WTC11 (cell line): ENCODE data around the gene CLASP1. TPM values are rescaled to one million over a fixed set of nuclear protein-coding genes. Genes with fewer than 3 reads are reported as not detected.
"Not testable (repeated sequence)": the region's sequence is repeated elsewhere in the genome, so short reads cannot be mapped to it uniquely, and the experiment has no call there.

Experiments
- ATAC-seq: fragments of 200-7000 bp; cut with Tn5 transposase; 2 replicates; pipeline ENCODE4 v1.10.0; 2021; ENCODE audit warnings: mild to moderate bottlenecking, moderate library complexity
- CTCF ChIA-PET: fragments of 300-600 bp; sonication (Branson Sonifier 250); formaldehyde crosslinking; loops from one replicate; lab custom pipeline; 2021; ENCODE audit warnings: antibody characterized with exemption; lab: Charles Lee
- POLR2A ChIA-PET: fragments of 350-600 bp; sonication (Branson Sonifier 250); formaldehyde crosslinking; loops from one replicate; lab custom pipeline; 2021; ENCODE audit warnings: antibody characterized with exemption; lab: Charles Lee
- DNase-seq: peaks from one replicate; pipeline ENCODE4 v3.0.0; 2021; ENCODE audit warnings: low spot score
- H3K27ac Mint-ChIP-seq: 2 replicates; pipeline ENCODE4 v1.8.0; 2021; ENCODE audit warnings: mixed read lengths
- H3K27me3 Mint-ChIP-seq: 2 replicates; pipeline ENCODE4 v1.8.0; 2021; ENCODE audit warnings: low read depth, mild to moderate bottlenecking, moderate library complexity, mixed read lengths
- H3K36me3 Mint-ChIP-seq: 2 replicates; pipeline ENCODE4 v1.8.0; 2021; ENCODE audit warnings: mixed read lengths
- H3K4me1 Mint-ChIP-seq: 2 replicates; pipeline ENCODE4 v1.8.0; 2022; ENCODE audit warnings: mixed read lengths
- H3K4me3 Mint-ChIP-seq: 2 replicates; pipeline ENCODE4 v1.8.0; 2021; ENCODE audit warnings: mild to moderate bottlenecking, moderate library complexity, mixed read lengths
- H3K9me3 Mint-ChIP-seq: 2 replicates; pipeline ENCODE4 v1.8.0; 2021; ENCODE audit warnings: mixed read lengths
- ELF4 ChIP-seq: sonication (generic); formaldehyde crosslinking; IDR thresholded peaks from 2 replicates; pipeline ENCODE4 v1.8.1; 2022; ENCODE audit warnings: low read depth, mild to moderate bottlenecking, moderate library complexity, missing genetic modification reagents
- EMX1 ChIP-seq: fragments of 250-450 bp; sonication (Bioruptor Pico); IDR thresholded peaks from 2 replicates; pipeline ENCODE4 v1.8.0; 2021; ENCODE audit warnings: mild to moderate bottlenecking
- MAX ChIP-seq: sonication (generic); formaldehyde crosslinking; IDR thresholded peaks from 2 replicates; pipeline ENCODE4 v1.8.0; 2022; ENCODE audit warnings: mild to moderate bottlenecking, missing genetic modification reagents
- NFATC4 ChIP-seq: fragments of 250-450 bp; sonication (Bioruptor Pico); IDR thresholded peaks from 2 replicates; pipeline ENCODE4 v1.9.0; 2021; ENCODE audit warnings: mild to moderate bottlenecking
- NR1H2 ChIP-seq: sonication (generic); formaldehyde crosslinking; IDR thresholded peaks from 2 replicates; pipeline ENCODE4 v1.9.0; 2021; ENCODE audit warnings: mild to moderate bottlenecking, moderate library complexity, missing genetic modification reagents
- NR3C1 ChIP-seq: sonication (generic); formaldehyde crosslinking; conservative IDR thresholded peaks from 2 replicates; pipeline ENCODE4 v1.8.1; 2023; ENCODE audit warnings: low read depth, mild to moderate bottlenecking, missing genetic modification reagents
- PREB ChIP-seq: sonication (generic); formaldehyde crosslinking; IDR thresholded peaks from 2 replicates; pipeline ENCODE4 v1.8.1; 2022; ENCODE audit warnings: mild to moderate bottlenecking, missing genetic modification reagents, moderate library complexity, borderline replicate concordance
- PRRX2 ChIP-seq: fragments of 250-450 bp; sonication (Bioruptor Pico); IDR thresholded peaks from 2 replicates; pipeline ENCODE4 v1.8.0; 2021; ENCODE audit warnings: mild to moderate bottlenecking
- RELA ChIP-seq: sonication (generic); formaldehyde crosslinking; IDR thresholded peaks from 2 replicates; pipeline ENCODE4 v1.8.1; 2022; ENCODE audit warnings: missing genetic modification reagents, mild to moderate bottlenecking, borderline replicate concordance
- TCF7 ChIP-seq: sonication (generic); formaldehyde crosslinking; IDR thresholded peaks from 2 replicates; pipeline ENCODE4 v1.8.0; 2022; ENCODE audit warnings: mild to moderate bottlenecking, low read depth, missing genetic modification reagents, moderate library complexity
- TEAD1 ChIP-seq: sonication (generic); formaldehyde crosslinking; IDR thresholded peaks from 2 replicates; pipeline ENCODE4 v1.8.0; 2022; ENCODE audit warnings: mild to moderate bottlenecking, missing genetic modification reagents
- TP53 ChIP-seq: sonication (generic); formaldehyde crosslinking; IDR thresholded peaks from 2 replicates; pipeline ENCODE4 v1.8.1; 2023; ENCODE audit warnings: mild to moderate bottlenecking, missing genetic modification reagents
- ZMAT4 ChIP-seq: fragments of 250-450 bp; sonication (Bioruptor Pico); IDR thresholded peaks from 2 replicates; pipeline ENCODE4 v1.9.0; 2021; ENCODE audit warnings: mild to moderate bottlenecking
- ZNF121 ChIP-seq: sonication (generic); formaldehyde crosslinking; IDR thresholded peaks from 2 replicates; pipeline ENCODE4 v1.8.0; 2023; ENCODE audit warnings: missing genetic modification reagents
- ZNF396 ChIP-seq: fragments of 250-450 bp; sonication (Bioruptor Pico); IDR thresholded peaks from 2 replicates; pipeline ENCODE4 v1.8.0; 2021; ENCODE audit warnings: mild to moderate bottlenecking, moderate library complexity, borderline replicate concordance
- total RNA-seq: library from RNA; stranded (reverse); gene quantifications from 3 replicates; pipeline ENCODE4 v1.2.3, GENCODE V29; 2021
- TF ChIP-seq, protein P1 (sequence below): fragments of 250-450 bp; sonication (Bioruptor Pico); IDR thresholded peaks from 2 replicates; pipeline ENCODE4 v1.9.0; 2021; ENCODE audit warnings: moderate library complexity, mild to moderate bottlenecking, inconsistent platforms, borderline replicate concordance
- TF ChIP-seq, protein P2 (sequence below): sonication (generic); formaldehyde crosslinking; IDR thresholded peaks from 2 replicates; pipeline ENCODE4 v1.8.1; 2023; ENCODE audit warnings: mild to moderate bottlenecking, missing genetic modification reagents
- TF ChIP-seq, protein P3 (sequence below): fragments of 250-450 bp; sonication (Bioruptor Pico); IDR thresholded peaks from 2 replicates; pipeline ENCODE4 v1.8.0; 2021; ENCODE audit warnings: mild to moderate bottlenecking
- TF ChIP-seq, protein P4 (sequence below): sonication (generic); formaldehyde crosslinking; IDR thresholded peaks from 2 replicates; pipeline ENCODE4 v1.8.0; 2023; ENCODE audit warnings: mild to moderate bottlenecking, missing genetic modification reagents

Gene CLASP1
- total RNA-seq, 1 experiment from 2014 or later, result 50.0 TPM

DNA sequence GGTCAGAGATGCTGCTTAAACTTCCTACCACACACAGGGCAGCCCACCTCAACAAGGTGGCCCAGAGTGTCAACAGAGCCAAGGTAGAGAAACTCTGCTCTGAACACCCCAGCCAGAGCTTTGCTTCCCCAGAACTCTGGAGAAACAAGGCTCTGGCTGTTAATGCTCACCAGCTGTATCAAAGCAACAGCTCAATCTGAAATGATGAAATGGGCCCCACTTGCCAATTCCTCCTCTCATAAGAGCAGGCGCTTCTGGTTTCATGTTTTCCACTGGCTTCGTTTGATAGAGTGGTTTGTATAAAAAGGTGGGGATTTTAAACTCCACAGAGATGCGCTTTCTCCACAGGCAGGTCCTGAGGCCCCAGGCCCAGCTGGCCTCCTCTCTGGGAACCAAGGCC is 303.4 kb downstream of the CLASP1 start:
- POLR2A ChIA-PET, result no interaction called here
- DNase-seq, result no peak
- no peak overlapping the region for H3K27ac Mint-ChIP-seq
- H3K36me3 Mint-ChIP-seq, result peaks cover 60% of the 10 kb centered on the region
- H3K4me1 Mint-ChIP-seq, result no peaks in the 10 kb centered on the region
- no peaks in the 10 kb centered on the region for H3K27me3 Mint-ChIP-seq
- no peak overlapping the region for H3K4me3 Mint-ChIP-seq
- ATAC-seq, result no peak
- TF ChIP-seq PRRX2 (CRISPR knock-in tag), result no peak
- TF ChIP-seq, protein P1, sequence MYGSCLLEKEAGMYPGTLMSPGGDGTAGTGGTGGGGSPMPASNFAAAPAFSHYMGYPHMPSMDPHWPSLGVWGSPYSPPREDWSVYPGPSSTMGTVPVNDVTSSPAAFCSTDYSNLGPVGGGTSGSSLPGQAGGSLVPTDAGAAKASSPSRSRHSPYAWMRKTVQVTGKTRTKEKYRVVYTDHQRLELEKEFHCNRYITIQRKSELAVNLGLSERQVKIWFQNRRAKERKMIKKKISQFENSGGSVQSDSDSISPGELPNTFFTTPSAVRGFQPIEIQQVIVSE (CRISPR knock-in tag), result no peak
- TF ChIP-seq, protein P2, sequence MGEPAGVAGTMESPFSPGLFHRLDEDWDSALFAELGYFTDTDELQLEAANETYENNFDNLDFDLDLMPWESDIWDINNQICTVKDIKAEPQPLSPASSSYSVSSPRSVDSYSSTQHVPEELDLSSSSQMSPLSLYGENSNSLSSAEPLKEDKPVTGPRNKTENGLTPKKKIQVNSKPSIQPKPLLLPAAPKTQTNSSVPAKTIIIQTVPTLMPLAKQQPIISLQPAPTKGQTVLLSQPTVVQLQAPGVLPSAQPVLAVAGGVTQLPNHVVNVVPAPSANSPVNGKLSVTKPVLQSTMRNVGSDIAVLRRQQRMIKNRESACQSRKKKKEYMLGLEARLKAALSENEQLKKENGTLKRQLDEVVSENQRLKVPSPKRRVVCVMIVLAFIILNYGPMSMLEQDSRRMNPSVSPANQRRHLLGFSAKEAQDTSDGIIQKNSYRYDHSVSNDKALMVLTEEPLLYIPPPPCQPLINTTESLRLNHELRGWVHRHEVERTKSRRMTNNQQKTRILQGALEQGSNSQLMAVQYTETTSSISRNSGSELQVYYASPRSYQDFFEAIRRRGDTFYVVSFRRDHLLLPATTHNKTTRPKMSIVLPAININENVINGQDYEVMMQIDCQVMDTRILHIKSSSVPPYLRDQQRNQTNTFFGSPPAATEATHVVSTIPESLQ (CRISPR knock-in tag), result no peak
- no peaks in the 10 kb centered on the region for H3K9me3 Mint-ChIP-seq
- CTCF ChIA-PET, result interaction anchor here (1.2 to 3.2 kb wide), 3 partner anchors 10 to 266 kb away, joined by 3 to 14 read pairs (median 5); no protein-coding TSS in a partner anchor

DNA sequence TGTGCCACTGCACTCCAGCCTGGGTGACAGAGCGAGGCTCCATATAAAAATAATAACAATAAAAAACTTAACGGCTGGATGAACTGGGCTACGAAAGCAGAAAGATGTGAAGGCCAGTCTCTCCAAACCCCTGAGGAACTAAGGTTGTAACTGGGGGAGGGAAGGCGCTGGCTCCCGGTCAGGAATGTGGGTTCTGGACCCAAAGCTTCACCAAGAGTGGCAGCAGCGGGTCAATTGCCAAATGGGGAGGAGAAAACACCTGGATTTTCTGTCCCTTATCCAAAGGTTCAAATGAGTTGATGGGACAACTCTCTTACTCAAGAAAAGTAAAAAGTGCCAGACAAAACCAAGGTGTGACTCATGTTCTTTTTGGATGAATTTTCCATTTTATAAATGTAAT is 304.2 kb downstream of the CLASP1 start:
- Mint-ChIP-seq H3K4me1 (no peaks in the 10 kb centered on the region), H3K27ac (no peak overlapping the region), H3K27me3 (no peaks in the 10 kb centered on the region), H3K4me3 (no peak overlapping the region), H3K9me3 (no peaks in the 10 kb centered on the region), H3K36me3 (peaks cover 60% of the 10 kb centered on the region)
- CTCF ChIA-PET, result interaction anchor here (1.1 to 3.2 kb wide), 3 partner anchors 11 to 217 kb away, joined by 3 to 14 read pairs (median 5); no protein-coding TSS in a partner anchor
- ATAC-seq (no peak), DNase-seq (no peak)
- POLR2A ChIA-PET, result no interaction called here
- TF ChIP-seq ELF4 (CRISPR knock-in tag) (no peak), NR1H2 (CRISPR knock-in tag) (no peak), NFATC4 (no peak), PRRX2 (CRISPR knock-in tag) (no peak), TEAD1 (CRISPR knock-in tag) (no peak), NR3C1 (no peak), PREB (CRISPR knock-in tag) (no peak), ZMAT4 (no peak), RELA (CRISPR knock-in tag) (no peak), MAX (no peak), TCF7 (no peak), ZNF121 (CRISPR knock-in tag) (no peak), EMX1 (CRISPR knock-in tag) (no peak), ZNF396 (no peak), TP53 (no peak)
- TF ChIP-seq, protein P3, sequence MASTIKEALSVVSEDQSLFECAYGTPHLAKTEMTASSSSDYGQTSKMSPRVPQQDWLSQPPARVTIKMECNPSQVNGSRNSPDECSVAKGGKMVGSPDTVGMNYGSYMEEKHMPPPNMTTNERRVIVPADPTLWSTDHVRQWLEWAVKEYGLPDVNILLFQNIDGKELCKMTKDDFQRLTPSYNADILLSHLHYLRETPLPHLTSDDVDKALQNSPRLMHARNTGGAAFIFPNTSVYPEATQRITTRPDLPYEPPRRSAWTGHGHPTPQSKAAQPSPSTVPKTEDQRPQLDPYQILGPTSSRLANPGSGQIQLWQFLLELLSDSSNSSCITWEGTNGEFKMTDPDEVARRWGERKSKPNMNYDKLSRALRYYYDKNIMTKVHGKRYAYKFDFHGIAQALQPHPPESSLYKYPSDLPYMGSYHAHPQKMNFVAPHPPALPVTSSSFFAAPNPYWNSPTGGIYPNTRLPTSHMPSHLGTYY (CRISPR knock-in tag), result no peak
- TF ChIP-seq, protein P1 (CRISPR knock-in tag), result no peak
- TF ChIP-seq, protein P4, sequence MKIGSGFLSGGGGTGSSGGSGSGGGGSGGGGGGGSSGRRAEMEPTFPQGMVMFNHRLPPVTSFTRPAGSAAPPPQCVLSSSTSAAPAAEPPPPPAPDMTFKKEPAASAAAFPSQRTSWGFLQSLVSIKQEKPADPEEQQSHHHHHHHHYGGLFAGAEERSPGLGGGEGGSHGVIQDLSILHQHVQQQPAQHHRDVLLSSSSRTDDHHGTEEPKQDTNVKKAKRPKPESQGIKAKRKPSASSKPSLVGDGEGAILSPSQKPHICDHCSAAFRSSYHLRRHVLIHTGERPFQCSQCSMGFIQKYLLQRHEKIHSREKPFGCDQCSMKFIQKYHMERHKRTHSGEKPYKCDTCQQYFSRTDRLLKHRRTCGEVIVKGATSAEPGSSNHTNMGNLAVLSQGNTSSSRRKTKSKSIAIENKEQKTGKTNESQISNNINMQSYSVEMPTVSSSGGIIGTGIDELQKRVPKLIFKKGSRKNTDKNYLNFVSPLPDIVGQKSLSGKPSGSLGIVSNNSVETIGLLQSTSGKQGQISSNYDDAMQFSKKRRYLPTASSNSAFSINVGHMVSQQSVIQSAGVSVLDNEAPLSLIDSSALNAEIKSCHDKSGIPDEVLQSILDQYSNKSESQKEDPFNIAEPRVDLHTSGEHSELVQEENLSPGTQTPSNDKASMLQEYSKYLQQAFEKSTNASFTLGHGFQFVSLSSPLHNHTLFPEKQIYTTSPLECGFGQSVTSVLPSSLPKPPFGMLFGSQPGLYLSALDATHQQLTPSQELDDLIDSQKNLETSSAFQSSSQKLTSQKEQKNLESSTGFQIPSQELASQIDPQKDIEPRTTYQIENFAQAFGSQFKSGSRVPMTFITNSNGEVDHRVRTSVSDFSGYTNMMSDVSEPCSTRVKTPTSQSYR, result no peak

DNA sequence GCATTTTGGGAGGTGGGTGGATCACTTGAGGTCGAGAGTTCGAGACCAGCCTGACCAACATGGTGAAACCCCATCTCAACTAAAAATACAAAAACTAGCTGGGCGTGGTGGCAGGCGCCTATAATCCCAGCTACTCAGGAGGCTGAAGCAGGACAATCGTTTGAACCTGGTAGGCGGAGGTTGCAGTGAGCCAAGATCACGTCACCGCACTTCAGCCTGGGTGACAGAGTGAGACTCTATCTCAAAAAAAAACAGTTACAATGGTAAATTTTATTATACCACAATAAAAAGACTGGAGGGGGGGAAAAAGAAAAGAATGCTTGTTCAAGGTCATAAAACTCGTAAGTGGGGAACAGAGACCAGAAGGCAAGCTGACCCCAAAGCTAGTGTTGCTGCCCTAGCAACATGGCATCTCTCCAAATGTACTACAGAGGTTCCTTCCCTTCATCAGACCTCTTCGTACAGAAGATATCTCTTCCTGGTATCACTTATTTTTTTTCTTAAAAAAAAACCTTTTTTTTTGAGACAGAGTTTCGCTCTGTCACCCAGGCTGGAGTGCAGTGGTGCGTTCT is 305.3 kb downstream of the CLASP1 start:
- CTCF ChIA-PET, result interaction anchor here (0.6 to 3.2 kb wide), 3 partner anchors 12 to 263 kb away, joined by 3 to 14 read pairs (median 3); no protein-coding TSS in a partner anchor
- H3K27ac Mint-ChIP-seq, ATAC-seq, H3K9me3 Mint-ChIP-seq, H3K4me1 Mint-ChIP-seq, H3K4me3 Mint-ChIP-seq, DNase-seq, H3K27me3 Mint-ChIP-seq, POLR2A ChIA-PET: not testable (repeated sequence)
- H3K36me3 Mint-ChIP-seq, result peaks cover 58% of the 10 kb centered on the region
